Midbrain (tissue), 1 donor: Measurements from ENCODE around the gene TTLL7.
"Not testable (repeated sequence)": the region's sequence is repeated elsewhere in the genome, so short reads cannot be mapped to it uniquely, and the experiment has no call there.

Source experiments
- DNase-seq: peaks from one replicate; lab custom pipeline; 2025; lab: John Stamatoyannopoulos, UW

The TTLL7 gene

GRCh38 chr1:83995649-83996048, 3.3 kb downstream of the TTLL7 start:
- no peak for DNase-seq

- DNase-seq, result no peak
These were observed 4.8 kb downstream of the TTLL7 start for GRCh38 chr1:83994111-83994510.

- DNase-seq, result no peak
These were observed 8.2 kb downstream of the TTLL7 start for GRCh38 chr1:83990734-83991133.

DNA sequence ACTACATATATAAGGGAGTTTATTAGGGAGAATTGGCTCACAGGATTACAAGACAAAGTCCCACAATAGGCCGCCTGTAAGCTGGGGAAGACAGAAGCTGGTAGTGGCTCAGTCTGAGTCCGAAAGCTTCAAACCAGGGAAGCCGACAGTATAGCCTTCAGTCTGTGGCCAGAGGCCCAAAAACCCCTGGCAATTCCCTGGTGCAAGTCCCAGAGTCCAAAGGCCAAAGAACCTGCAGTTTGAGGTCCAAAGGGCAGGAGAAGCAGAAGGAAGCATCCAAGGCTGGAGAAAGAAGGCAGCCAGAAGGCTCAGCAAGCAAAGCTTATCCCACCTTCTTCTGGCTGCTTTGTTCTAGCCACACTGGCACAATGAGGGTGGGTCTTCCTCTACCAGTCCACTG, 13.9 kb downstream of the TTLL7 start:
- no peak for DNase-seq

GRCh38 chr1:83983918-83984317, 15.0 kb downstream of the TTLL7 start:
- not testable (repeated sequence) for DNase-seq

DNA sequence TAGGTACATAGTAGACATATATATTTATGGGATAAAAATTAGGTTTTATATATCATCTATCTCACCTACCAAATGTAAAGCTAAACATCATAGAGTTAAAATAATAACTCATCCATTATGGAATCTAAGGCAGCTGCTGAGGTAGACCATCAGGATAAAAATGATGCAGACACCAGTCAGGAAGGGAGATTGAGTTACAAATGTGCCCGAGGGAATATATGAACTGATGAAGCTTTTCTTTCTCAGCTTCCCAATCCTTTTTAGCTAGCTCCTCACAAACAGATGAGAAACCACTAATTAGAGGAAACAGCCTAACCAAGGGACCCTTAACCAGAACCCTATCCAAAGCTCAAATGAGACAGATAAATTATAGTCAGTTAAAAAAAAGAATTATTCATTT, 20.9 kb downstream of the TTLL7 start:
- DNase-seq, result no peak

GRCh38 chr1:83976920-83977319, 22.0 kb downstream of the TTLL7 start:
- no peak for DNase-seq

GRCh38 chr1:83970802-83971201, 28.1 kb downstream of the TTLL7 start:
- no peak for DNase-seq

DNA sequence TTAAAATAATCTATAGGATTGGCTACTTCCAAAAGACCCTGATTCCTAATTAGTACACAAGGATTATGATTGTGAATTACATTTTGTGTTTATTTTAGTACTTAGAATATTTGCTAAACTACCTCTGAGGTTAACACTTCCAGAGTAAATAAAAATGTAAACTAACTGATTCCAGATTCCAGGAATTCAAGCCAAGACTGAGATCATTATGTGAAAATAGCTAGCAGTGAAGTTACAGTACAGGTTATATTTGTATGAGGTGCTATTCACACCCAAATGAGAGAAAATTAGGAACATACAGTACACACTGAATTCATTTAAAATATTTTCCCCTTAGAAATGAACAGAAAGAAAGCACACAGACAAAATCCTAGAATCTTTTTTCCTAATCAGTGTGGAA, 28.8 kb downstream of the TTLL7 start:
- DNase-seq, result no peak

- no peak for DNase-seq
These were observed 31.6 kb downstream of the TTLL7 start for GRCh38 chr1:83967336-83967735.

GRCh38 chr1:83964153-83964552, 34.8 kb downstream of the TTLL7 start:
- DNase-seq, result no peak

- peak; percentile 44 for DNase-seq
These were observed 37.2 kb downstream of the TTLL7 start for GRCh38 chr1:83961571-83962295.

DNA sequence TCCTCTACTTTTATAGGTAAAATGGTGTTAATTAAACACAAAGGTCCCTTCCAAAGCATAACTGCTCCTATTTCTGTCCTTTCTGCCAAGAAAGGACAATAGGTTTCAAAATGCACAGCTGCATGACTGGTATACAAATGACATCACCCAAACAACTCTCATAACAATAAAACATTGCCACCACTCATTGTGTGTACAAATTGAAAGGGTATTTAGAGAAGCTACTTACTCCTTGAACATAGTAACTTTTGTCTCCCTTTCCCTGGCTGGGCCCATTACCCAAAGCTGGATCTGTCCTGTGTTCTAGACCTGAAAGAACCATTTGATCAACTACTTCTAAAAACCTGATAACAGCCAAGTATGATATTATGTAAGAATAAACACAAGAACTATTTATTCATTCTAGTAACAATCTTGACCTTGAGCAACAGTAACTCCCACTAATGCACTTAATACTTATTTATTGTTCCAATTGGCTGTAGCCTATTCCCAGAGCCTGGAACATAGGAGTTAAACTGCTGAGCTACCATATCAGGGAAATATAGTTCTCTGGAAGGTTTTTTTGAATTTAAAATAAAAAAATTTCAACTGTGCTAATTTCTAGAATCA, 38.2 kb downstream of the TTLL7 start:
- DNase-seq, result peak; percentile 64

DNA sequence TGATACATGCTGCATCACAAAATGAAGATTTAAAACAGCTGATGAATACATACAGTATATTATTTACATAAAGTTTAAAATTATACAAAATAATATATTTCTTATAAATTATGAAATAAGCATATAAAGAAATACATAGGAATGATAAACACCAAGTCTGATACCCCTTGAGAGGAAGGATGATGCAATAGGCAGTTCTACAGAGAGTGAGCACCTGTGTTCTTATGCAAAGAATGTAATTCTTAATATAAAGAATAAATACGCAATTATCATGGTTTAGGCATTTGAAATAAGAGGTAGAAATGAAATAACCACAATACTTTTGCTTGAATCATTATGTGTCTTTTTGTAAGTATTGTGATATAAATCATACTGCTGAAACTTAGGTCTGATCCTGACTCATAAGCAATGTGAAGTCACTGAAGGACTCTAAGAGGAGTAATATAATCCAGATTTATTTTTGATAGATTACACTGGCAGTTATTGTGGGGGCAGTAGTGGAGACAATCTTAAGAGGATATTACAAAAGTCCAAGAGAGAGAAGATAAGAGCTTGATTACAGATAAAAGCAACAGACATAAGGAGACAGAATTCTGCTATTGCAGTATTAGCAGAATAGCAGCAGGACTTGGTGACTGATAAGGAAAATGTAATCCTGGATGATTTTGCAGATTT, 39.0 kb downstream of the TTLL7 start:
- no peak for DNase-seq

- DNase-seq, result no peak
These were observed 40.2 kb downstream of the TTLL7 start for GRCh38 chr1:83958704-83959103.

GRCh38 chr1:83954166-83954823, 44.6 kb downstream of the TTLL7 start:
- no peak for DNase-seq

GRCh38 chr1:83950106-83950661, 48.7 kb downstream of the TTLL7 start:
- no peak for DNase-seq

GRCh38 chr1:83942914-83943313, 56.0 kb downstream of the TTLL7 start:
- DNase-seq, result no peak

DNA sequence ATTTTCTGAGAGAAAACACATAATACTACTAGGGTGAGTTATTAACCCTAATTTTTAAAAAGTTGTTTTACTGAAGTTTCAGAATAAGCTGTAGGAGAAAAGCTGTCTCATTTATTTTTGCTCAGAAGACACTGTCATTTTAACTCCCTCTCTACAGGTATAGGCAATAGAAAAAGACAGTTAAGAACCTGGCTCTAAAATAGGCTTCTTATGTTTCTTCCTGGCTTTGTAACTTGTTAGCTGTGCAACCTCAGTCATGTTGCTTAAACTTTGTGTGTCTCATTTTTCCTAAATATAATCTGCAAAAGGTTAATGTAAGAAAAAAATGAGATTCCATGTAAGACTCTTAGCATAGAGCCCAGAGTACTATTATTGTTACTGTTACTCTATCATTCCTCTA, 64.4 kb downstream of the TTLL7 start:
- no peak for DNase-seq

DNA sequence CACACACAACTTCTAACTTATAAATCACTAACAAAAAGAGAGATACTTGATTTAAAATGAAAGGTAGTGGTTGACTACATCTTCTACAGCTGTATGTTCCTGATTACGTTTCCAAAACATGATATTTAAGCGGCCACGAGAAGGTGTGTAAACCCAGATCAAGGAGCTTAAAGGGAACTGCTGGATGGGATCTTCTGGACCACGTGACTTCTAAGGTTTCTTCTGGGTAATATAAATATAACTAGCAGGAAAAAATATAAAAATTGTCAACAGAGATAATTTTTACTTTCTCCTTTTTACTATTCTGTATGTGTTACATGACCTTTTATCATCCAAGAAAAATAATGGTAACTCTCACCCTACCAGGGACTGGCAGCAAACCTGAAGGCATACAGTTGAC, 66.2 kb downstream of the TTLL7 start:
- DNase-seq, result no peak

DNA sequence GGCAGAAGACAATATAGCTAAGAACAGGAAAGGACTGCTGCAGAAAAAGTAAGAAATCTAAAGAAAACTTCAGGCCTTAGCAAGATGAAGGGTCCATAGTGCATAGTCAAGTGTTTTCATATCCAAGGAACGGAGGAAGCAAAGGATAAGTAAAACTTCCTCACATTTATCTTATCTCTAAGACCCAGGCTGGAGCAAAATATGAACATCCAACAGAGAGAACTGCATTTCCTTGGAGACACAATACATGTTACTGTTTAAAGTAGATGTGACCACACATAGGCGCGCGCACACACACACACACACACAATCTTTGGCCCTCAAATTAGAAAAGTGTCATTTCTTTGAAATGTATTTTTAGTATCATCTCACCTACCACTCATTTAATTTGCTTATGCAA, 66.7 kb downstream of the TTLL7 start:
- no peak for DNase-seq

- peak; percentile 73 for DNase-seq
These were observed 67.2 kb downstream of the TTLL7 start for GRCh38 chr1:83931658-83932253.
